IPS DF 4.7 (cell line): ENCODE measurements around the gene PPA1.
"Not testable (repeated sequence)": the region's sequence is repeated elsewhere in the genome, so short reads cannot be mapped to it uniquely, and the experiment has no call there.

ENCODE experiments used
- DNase-seq: peaks from one replicate; pipeline ENCODE4 v3.0.0-alpha.2; 2013; ENCODE audit warnings: low spot score; ENCODE audit errors: extremely low read depth

The PPA1 gene

GRCh38 chr10:70255329-70256299 is 22.4 kb upstream of the PPA1 start:
- no peak for DNase-seq

GRCh38 chr10:70254778-70255328 is 21.6 kb upstream of the PPA1 start:
- DNase-seq = no peak

- no peak for DNase-seq
These were observed 20.9 kb upstream of the PPA1 start for GRCh38 chr10:70253878-70254765.

- DNase-seq = no peak
These were observed 17.9 kb upstream of the PPA1 start for GRCh38 chr10:70250961-70251680.

- no peak for DNase-seq
These were observed 14.1 kb upstream of the PPA1 start for GRCh38 chr10:70247360-70247759.

- DNase-seq = no peak
These were observed 7.9 kb upstream of the PPA1 start for GRCh38 chr10:70241081-70241480.

GRCh38 chr10:70239986-70240385 is 6.8 kb upstream of the PPA1 start:
- DNase-seq = not testable (repeated sequence)

- DNase-seq = not testable (repeated sequence)
These were observed 6.1 kb upstream of the PPA1 start for GRCh38 chr10:70239077-70239976.

- not testable (repeated sequence) for DNase-seq
These were observed 4.8 kb upstream of the PPA1 start for GRCh38 chr10:70237958-70238536.

- DNase-seq = no peak
These were observed 1.6 kb upstream of the PPA1 start for GRCh38 chr10:70234668-70235447.

- no peak for DNase-seq
These were observed 691 bp upstream of the PPA1 start for GRCh38 chr10:70233939-70234300.

- no peak for DNase-seq
These were observed 445 bp downstream of the PPA1 start for GRCh38 chr10:70232859-70233108.

GRCh38 chr10:70232155-70232858 is 922 bp downstream of the PPA1 start:
- no peak for DNase-seq

GRCh38 chr10:70228491-70228890 is 4.7 kb downstream of the PPA1 start:
- DNase-seq = no peak

- no peak for DNase-seq
These were observed 5.5 kb downstream of the PPA1 start for GRCh38 chr10:70227548-70228320.

- DNase-seq = no peak
These were observed 9.5 kb downstream of the PPA1 start for GRCh38 chr10:70223728-70224127.

GRCh38 chr10:70222811-70223447 is 10.3 kb downstream of the PPA1 start:
- DNase-seq = not testable (repeated sequence)
